PC-9 (cell line): Measurements from ENCODE around the gene ADGRA3. TPM values are rescaled to one million over a fixed set of nuclear protein-coding genes. Genes with fewer than 3 reads are reported as not detected.

Source experiments
- BruUV-seq: library from RNA; stranded (reverse); fragments of 400-500 nt; replicated peaks from 2 replicates; lab custom pipeline; 2021; lab: Mats Ljungman, UMichigan
- CTCF ChIA-PET: fragments of 300-600 bp; sonication (Branson Sonifier 250); formaldehyde crosslinking; loops from one replicate; lab custom pipeline; 2022; ENCODE audit warnings: antibody characterized with exemption; lab: Charles Lee
- POLR2A ChIA-PET: fragments of 300-600 bp; sonication (Branson Sonifier 250); formaldehyde crosslinking; loops from one replicate; lab custom pipeline; 2022; ENCODE audit warnings: antibody characterized with exemption; ENCODE audit not compliant: unreplicated experiment; lab: Charles Lee
- DNase-seq, 2 experiments: peaks; one replicate each; pipeline versions ENCODE4 v3.0.0 to v3.0.0-alpha.2; 2015 to 2022; ENCODE audit warnings: mixed read lengths in 1 of 2
- H2AFZ ChIP-seq: fragments of 200-600 bp; sonication (generic); 2 replicates; pipeline ENCODE4 v1.8.1; 2017; ENCODE audit warnings: antibody characterized with exemption
- H3F3A ChIP-seq: fragments of 200-600 bp; sonication (generic); 2 replicates; pipeline ENCODE4 v1.8.1; 2017; ENCODE audit warnings: antibody characterized with exemption, mild to moderate bottlenecking, low read depth; ENCODE audit not compliant: insufficient read depth
- H3K27ac ChIP-seq: fragments of 200-600 bp; sonication (generic); 2 replicates; pipeline ENCODE4 v1.6.1; 2016; ENCODE audit warnings: mixed run types
- H3K27me3 ChIP-seq: fragments of 200-600 bp; sonication (generic); 2 replicates; pipeline ENCODE4 v1.6.1; 2016; ENCODE audit warnings: low read depth, mixed run types; ENCODE audit not compliant: insufficient read depth
- H3K36me3 ChIP-seq: fragments of 200-600 bp; sonication (generic); 2 replicates; pipeline ENCODE4 v1.6.1; 2016; ENCODE audit warnings: low read depth, mixed run types
- H3K4me1 ChIP-seq: fragments of 200-600 bp; sonication (generic); replicated peaks from 2 replicates; pipeline ENCODE4 v1.6.1; 2016; ENCODE audit warnings: mixed run types; ENCODE audit not compliant: insufficient read depth
- H3K4me2 ChIP-seq: fragments of 200-600 bp; sonication (generic); 2 replicates; pipeline ENCODE4 v1.6.1; 2017; ENCODE audit warnings: mixed run types
- H3K4me3 ChIP-seq: fragments of 200-600 bp; sonication (generic); 2 replicates; pipeline ENCODE4 v1.6.1; 2016; ENCODE audit warnings: mixed run types
- H3K79me2 ChIP-seq: fragments of 200-600 bp; sonication (generic); 2 replicates; pipeline ENCODE4 v1.6.1; 2017; ENCODE audit warnings: low read depth, mixed run types
- H3K9me2 ChIP-seq: fragments of 200-600 bp; sonication (generic); 2 replicates; pipeline ENCODE4 v1.8.1; 2017; ENCODE audit warnings: mild to moderate bottlenecking; ENCODE audit not compliant: insufficient read depth
- H3K9me3 ChIP-seq: fragments of 200-600 bp; sonication (generic); 2 replicates; pipeline ENCODE4 v1.8.1; 2016; ENCODE audit warnings: low read depth; ENCODE audit not compliant: insufficient read depth
- H4K20me1 ChIP-seq: fragments of 200-600 bp; sonication (generic); 2 replicates; pipeline ENCODE4 v1.8.1; 2017; ENCODE audit not compliant: insufficient read depth
- EZH2 ChIP-seq: fragments of 200-600 bp; sonication (generic); IDR thresholded peaks from 2 replicates; pipeline ENCODE4 v1.8.0; 2017; ENCODE audit warnings: antibody characterized with exemption, low read depth
- intact Hi-C: fragments of 100-400 bp; cut with micrococcal nuclease; formaldehyde crosslinking; loops from one replicate; pipeline ENCODE4 v1.10.0; 2022; ENCODE audit not compliant: unreplicated experiment
- total RNA-seq: library from RNA; stranded (reverse); gene quantifications from 2 replicates; pipeline ENCODE4 v1.2.3, GENCODE V29; 2021
- TF ChIP-seq, protein P1 (sequence below): fragments of 200-600 bp; sonication (generic); conservative IDR thresholded peaks from 2 replicates; pipeline ENCODE4 v1.6.1; 2017; ENCODE audit warnings: mixed run types, antibody characterized with exemption, mild to moderate bottlenecking, moderate library complexity

ADGRA3 gene
- total RNA-seq, 1 experiment from 2014 or later = 40.5 TPM

DNA sequence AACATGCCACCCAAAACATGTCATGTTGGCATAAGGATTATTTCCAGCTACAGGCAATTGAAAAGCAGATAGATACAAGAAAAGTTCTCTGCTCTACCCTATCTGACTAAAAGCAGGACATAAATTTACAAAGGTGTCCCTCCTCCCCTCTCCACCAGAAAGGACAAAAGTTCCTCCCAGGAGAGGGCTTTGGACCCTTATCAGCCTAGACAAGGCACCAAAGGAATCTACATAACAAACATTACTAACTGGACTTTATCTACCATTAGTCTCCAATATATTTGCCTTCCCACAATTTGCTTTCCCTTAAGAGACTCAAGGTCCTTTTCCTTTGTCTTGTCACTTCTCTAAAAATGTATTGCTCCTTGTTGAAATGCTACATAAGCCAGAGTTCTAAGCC is 55.6 kb downstream of the ADGRA3 start:
- no peak for TF ChIP-seq EZH2
- TF ChIP-seq, protein P1, sequence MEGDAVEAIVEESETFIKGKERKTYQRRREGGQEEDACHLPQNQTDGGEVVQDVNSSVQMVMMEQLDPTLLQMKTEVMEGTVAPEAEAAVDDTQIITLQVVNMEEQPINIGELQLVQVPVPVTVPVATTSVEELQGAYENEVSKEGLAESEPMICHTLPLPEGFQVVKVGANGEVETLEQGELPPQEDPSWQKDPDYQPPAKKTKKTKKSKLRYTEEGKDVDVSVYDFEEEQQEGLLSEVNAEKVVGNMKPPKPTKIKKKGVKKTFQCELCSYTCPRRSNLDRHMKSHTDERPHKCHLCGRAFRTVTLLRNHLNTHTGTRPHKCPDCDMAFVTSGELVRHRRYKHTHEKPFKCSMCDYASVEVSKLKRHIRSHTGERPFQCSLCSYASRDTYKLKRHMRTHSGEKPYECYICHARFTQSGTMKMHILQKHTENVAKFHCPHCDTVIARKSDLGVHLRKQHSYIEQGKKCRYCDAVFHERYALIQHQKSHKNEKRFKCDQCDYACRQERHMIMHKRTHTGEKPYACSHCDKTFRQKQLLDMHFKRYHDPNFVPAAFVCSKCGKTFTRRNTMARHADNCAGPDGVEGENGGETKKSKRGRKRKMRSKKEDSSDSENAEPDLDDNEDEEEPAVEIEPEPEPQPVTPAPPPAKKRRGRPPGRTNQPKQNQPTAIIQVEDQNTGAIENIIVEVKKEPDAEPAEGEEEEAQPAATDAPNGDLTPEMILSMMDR = no peak
- DNase-seq = no peak
- CTCF ChIA-PET = no interaction called here
- Histone ChIP-seq H3K27ac (no peak overlapping the region), H3K9me3 (no peaks in the 10 kb centered on the region), H4K20me1 (no peaks in the 10 kb centered on the region), H3K36me3 (no peaks in the 10 kb centered on the region), H2AFZ (no peak overlapping the region), H3K79me2 (0 out of 2 replicates have a peak, but pooled peaks cover 4% of the 10 kb centered on the region), H3K4me1 (no peaks in the 10 kb centered on the region), H3K9me2 (no peaks in the 10 kb centered on the region), H3F3A (no peaks in the 10 kb centered on the region), H3K4me3 (no peak overlapping the region), H3K27me3 (no peaks in the 10 kb centered on the region), H3K4me2 (no peak overlapping the region)
- BruUV-seq = no TSS peak
- intact Hi-C loops = loop anchor here (5.0 kb wide), 1 partner anchor 57 kb away; the partner anchor contains the start of gene ADGRA3
- POLR2A ChIA-PET = no interaction called here

DNA sequence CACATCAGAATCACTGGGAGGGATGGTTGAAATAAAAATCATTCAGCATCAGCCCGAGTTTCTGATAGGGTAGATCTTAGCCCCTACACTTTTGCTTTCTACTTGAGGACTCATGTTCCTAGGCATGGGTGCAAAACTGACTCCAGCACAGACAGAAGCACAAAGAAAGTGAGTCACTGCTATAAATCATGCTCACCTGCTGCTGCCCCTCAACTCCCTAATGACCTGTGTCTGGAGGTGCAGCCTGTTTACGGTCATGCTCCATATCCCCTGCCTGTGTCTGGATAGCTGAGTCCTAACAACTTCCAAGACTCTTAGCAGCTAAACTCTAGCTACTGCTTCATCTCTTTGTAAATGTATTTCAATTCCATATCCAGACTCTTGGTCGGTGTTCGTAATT is 57.8 kb downstream of the ADGRA3 start:
- BruUV-seq = no TSS peak
- Histone ChIP-seq H3K4me2 (no peak overlapping the region), H3K27me3 (no peaks in the 10 kb centered on the region), H3K27ac (no peak overlapping the region), H3K4me3 (no peak overlapping the region), H3K9me3 (no peaks in the 10 kb centered on the region), H4K20me1 (no peaks in the 10 kb centered on the region), H2AFZ (no peak overlapping the region), H3K9me2 (no peaks in the 10 kb centered on the region), H3K4me1 (no peaks in the 10 kb centered on the region), H3K79me2 (no peaks in the 10 kb centered on the region), H3K36me3 (no peaks in the 10 kb centered on the region), H3F3A (no peaks in the 10 kb centered on the region)
- no peak for DNase-seq
- ChIA-PET CTCF (no interaction called here), POLR2A (no interaction called here)
- intact Hi-C loops = no loop called here
- TF ChIP-seq, protein P1 = no peak
- TF ChIP-seq EZH2 = no peak

DNA sequence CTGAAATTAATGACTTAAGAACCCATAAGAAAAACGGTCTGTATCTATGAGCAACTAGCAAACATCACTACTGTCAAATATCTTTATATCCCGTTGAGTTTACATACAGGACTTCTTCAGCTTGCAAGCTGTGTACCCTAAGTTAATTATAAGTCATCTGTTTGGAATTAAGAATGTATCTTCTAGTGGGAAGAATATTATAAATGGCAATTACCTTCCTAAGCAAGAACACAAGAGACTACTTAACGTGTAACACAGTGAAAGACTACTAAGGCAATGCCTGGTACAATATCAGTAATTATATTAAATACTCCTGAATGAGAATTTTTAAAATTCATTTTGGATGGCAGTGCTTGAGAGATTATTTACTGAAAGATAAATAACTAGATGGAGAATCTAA is 58.5 kb downstream of the ADGRA3 start:
- H3F3A ChIP-seq = no peaks in the 10 kb centered on the region
- no peaks in the 10 kb centered on the region for H3K9me3 ChIP-seq
- TF ChIP-seq, protein P1 = no peak
- no peak for TF ChIP-seq EZH2
- ChIA-PET CTCF (no interaction called here), POLR2A (no interaction called here)
- H3K27ac ChIP-seq = no peak overlapping the region
- H3K27me3 ChIP-seq = no peaks in the 10 kb centered on the region
- H2AFZ ChIP-seq = no peak overlapping the region
- no peak overlapping the region for H3K4me2 ChIP-seq
- H3K9me2 ChIP-seq = no peaks in the 10 kb centered on the region
- no peaks in the 10 kb centered on the region for H3K4me1 ChIP-seq
- DNase-seq = no peak
- H3K79me2 ChIP-seq = no peaks in the 10 kb centered on the region
- intact Hi-C loops = no loop called here
- H3K36me3 ChIP-seq = no peaks in the 10 kb centered on the region; the same call in 1 of the 2 replicates
- no TSS peak for BruUV-seq
- H4K20me1 ChIP-seq = no peaks in the 10 kb centered on the region
- no peak overlapping the region for H3K4me3 ChIP-seq
